Peyer's patch (tissue), 4 donors: ENCODE results near the gene ITGB1BP2.

Source experiments
- POLR2A ChIP-seq, 2 donors: fragments of 450-650 bp; IDR thresholded peaks; one replicate each; pipeline ENCODE4 v1.5.1; 2017; ENCODE audit warnings: antibody characterized with exemption in 2 of 2, mild to moderate bottlenecking in 2 of 2, moderate library complexity in 2 of 2
- TF ChIP-seq, protein P1 (sequence below), 6 experiments: fragments of 450-650 bp in 4 of 6; fragments of 200-600 bp in 2 of 6; sonication (generic) in 1 of 6; IDR thresholded peaks; one replicate each; pipeline ENCODE4 v1.5.1; 2017 to 2019; ENCODE audit warnings: antibody characterized with exemption in 6 of 6, mild to moderate bottlenecking in 3 of 6, moderate library complexity in 1 of 6

DNA sequence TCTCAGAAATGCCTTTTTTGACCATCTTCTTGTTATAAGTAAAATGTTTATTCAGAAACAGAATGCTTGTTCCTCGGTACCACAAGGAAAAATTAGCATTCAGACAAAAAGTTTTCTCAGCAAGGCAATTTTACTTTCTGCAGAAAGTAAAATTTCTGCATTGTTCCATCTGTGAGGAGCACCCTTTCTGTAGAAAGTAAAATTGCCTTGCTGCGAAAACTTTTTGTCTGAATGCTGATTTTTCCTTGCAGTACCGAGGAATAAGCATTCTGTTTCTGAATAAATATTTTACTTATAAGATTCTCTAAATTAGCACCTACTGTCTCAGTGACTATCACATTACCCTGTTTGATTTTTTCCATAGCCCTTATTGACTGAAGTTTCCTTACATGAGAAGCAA, 24.8 kb downstream of the ITGB1BP2 start:
- TF ChIP-seq, protein P1, sequence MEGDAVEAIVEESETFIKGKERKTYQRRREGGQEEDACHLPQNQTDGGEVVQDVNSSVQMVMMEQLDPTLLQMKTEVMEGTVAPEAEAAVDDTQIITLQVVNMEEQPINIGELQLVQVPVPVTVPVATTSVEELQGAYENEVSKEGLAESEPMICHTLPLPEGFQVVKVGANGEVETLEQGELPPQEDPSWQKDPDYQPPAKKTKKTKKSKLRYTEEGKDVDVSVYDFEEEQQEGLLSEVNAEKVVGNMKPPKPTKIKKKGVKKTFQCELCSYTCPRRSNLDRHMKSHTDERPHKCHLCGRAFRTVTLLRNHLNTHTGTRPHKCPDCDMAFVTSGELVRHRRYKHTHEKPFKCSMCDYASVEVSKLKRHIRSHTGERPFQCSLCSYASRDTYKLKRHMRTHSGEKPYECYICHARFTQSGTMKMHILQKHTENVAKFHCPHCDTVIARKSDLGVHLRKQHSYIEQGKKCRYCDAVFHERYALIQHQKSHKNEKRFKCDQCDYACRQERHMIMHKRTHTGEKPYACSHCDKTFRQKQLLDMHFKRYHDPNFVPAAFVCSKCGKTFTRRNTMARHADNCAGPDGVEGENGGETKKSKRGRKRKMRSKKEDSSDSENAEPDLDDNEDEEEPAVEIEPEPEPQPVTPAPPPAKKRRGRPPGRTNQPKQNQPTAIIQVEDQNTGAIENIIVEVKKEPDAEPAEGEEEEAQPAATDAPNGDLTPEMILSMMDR (IDR thresholded peaks at IDR 0.05), result no peak
- TF ChIP-seq POLR2A (IDR thresholded peaks at IDR 0.05), result no peak
